ENCODE data around the gene TMPRSS6. TPM values are rescaled to one million over a fixed set of nuclear protein-coding genes. Genes with fewer than 3 reads are reported as not detected.

TMPRSS6 gene
- total RNA-seq, 1 experiment from 2014 or later: not detected

Other genes starting within 250 kb of the TMPRSS6 start
- gene NCF4, start 248.7 kb downstream of the TMPRSS6 start, total RNA-seq (2014; rRNA removed; shearing (Covaris generic)): not detected in 2 replicates
- not detected in 2 replicates for gene CSF2RB, start 196.1 kb downstream of the TMPRSS6 start, total RNA-seq (2014; rRNA removed; shearing (Covaris generic))
- 21.0 and 27.3 TPM in 2 replicates for gene TST, start 90.3 kb downstream of the TMPRSS6 start, total RNA-seq (2014; rRNA removed; shearing (Covaris generic))
- gene MPST, start 90.0 kb downstream of the TMPRSS6 start, total RNA-seq (2014; rRNA removed; shearing (Covaris generic)): 40.1 and 54.5 TPM in 2 replicates
- gene KCTD17, start 58.0 kb downstream of the TMPRSS6 start, total RNA-seq (2014; rRNA removed; shearing (Covaris generic)): 9.6 and 12.9 TPM in 2 replicates
- 0.10 TPM in 1 of 2 replicates, not detected in the other for gene IL2RB, start 40.2 kb upstream of the TMPRSS6 start, total RNA-seq (2014; rRNA removed; shearing (Covaris generic))
- 2.0 and 2.2 TPM in 2 replicates for gene C1QTNF6, start 78.5 kb upstream of the TMPRSS6 start, total RNA-seq (2014; rRNA removed; shearing (Covaris generic))
- not detected in 2 replicates for gene SSTR3, start 102.8 kb upstream of the TMPRSS6 start, total RNA-seq (2014; rRNA removed; shearing (Covaris generic))
- gene RAC2, start 134.6 kb upstream of the TMPRSS6 start, total RNA-seq (2014; rRNA removed; shearing (Covaris generic)): 138 and 151 TPM in 2 replicates
- gene CYTH4, start 172.8 kb upstream of the TMPRSS6 start, total RNA-seq (2014; rRNA removed; shearing (Covaris generic)): 1.2 and 1.6 TPM in 2 replicates

Data from RPMI7951 (cell line).